Cardiac muscle cell (in vitro differentiated cells and primary cell): Measurements from ENCODE around the gene IFNGR2. TPM values are rescaled to one million over a fixed set of nuclear protein-coding genes. Genes with fewer than 3 reads are reported as not detected.
"Not testable (repeated sequence)": the region's sequence is repeated elsewhere in the genome, so short reads cannot be mapped to it uniquely, and the experiment has no call there.

ENCODE experiments used
- DNase-seq, 2 donors: peaks; one replicate each; pipeline versions ENCODE4 v3.0.0 to v3.0.0-alpha.2; 2010 to 2017; ENCODE audit warnings: low read depth in 1 of 2, low spot score in 1 of 2
- H3K27ac ChIP-seq: fragments of 200-600 bp; sonication (generic); 2 replicates; pipeline ENCODE4 v1.5.1; 2016
- H3K27me3 ChIP-seq: fragments of 200-600 bp; sonication (generic); 2 replicates; pipeline ENCODE4 v1.6.0; 2016; ENCODE audit warnings: control low read depth
- H3K36me3 ChIP-seq: fragments of 200-600 bp; sonication (generic); 2 replicates; pipeline ENCODE4 v1.5.1; 2016; ENCODE audit warnings: control low read depth
- H3K4me1 ChIP-seq: fragments of 200-600 bp; sonication (generic); 2 replicates; pipeline ENCODE4 v1.8.1; 2017; ENCODE audit warnings: low read depth, mild to moderate bottlenecking, mixed run types
- H3K4me3 ChIP-seq: fragments of 200-600 bp; sonication (generic); 2 replicates; pipeline ENCODE4 v1.5.1; 2016; ENCODE audit warnings: mild to moderate bottlenecking
- H3K9me3 ChIP-seq: fragments of 200-600 bp; sonication (generic); 2 replicates; pipeline ENCODE4 v1.5.1; 2017; ENCODE audit warnings: low read depth, mild to moderate bottlenecking, control low read depth
- polyA plus RNA-seq: library from polyadenylated mRNA; unstranded; fragments of >200 nt; fragmentation: Nextera tagmentation; extraction: Ambion mirVana; gene quantifications from 2 replicates; pipeline ENCODE4 v1.2.1, GENCODE V29; 2016
- total RNA-seq: library from RNA; depleted of rRNA; stranded (reverse); fragments of >200 nt; gene quantifications from 2 replicates; pipeline ENCODE4 v1.2.3, GENCODE V29; 2016
- TF ChIP-seq, protein P1 (sequence below): IDR thresholded peaks from 2 replicates; pipeline ENCODE4 v1.5.1; 2012; ENCODE audit warnings: low read depth, mild to moderate bottlenecking, low read length

The IFNGR2 gene
- total and polyA plus RNA-seq, 2 experiments from 2014 or later, result 36.8 to 64.6 TPM

DNA sequence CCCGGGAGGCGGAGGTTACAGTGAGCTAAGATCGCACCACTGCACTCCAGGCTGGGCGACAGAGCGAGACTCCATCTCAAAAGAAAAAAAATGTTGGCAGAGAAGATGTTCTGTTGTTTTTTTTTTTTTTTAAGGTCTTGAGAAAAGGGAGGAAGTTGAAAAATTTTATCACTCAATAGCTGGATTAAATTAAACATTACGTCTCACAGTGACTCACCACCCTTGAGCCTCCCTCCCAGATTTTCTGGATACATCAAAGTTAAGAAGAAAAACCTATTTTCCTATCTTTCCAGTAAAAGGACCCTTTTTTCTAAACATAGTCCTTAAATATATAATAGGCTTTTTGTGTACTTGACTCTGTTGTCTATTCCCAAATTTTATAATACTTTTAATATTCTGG lies 42.9 kb upstream of the IFNGR2 start:
- H3K27ac ChIP-seq, result no peak overlapping the region
- TF ChIP-seq, protein P1, sequence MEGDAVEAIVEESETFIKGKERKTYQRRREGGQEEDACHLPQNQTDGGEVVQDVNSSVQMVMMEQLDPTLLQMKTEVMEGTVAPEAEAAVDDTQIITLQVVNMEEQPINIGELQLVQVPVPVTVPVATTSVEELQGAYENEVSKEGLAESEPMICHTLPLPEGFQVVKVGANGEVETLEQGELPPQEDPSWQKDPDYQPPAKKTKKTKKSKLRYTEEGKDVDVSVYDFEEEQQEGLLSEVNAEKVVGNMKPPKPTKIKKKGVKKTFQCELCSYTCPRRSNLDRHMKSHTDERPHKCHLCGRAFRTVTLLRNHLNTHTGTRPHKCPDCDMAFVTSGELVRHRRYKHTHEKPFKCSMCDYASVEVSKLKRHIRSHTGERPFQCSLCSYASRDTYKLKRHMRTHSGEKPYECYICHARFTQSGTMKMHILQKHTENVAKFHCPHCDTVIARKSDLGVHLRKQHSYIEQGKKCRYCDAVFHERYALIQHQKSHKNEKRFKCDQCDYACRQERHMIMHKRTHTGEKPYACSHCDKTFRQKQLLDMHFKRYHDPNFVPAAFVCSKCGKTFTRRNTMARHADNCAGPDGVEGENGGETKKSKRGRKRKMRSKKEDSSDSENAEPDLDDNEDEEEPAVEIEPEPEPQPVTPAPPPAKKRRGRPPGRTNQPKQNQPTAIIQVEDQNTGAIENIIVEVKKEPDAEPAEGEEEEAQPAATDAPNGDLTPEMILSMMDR, result no peak
- DNase-seq, result peak in 1 of 2 donors; percentile 71
- H3K4me3 ChIP-seq, result no peak overlapping the region
- peaks cover 4% of the 10 kb centered on the region for H3K4me1 ChIP-seq
- H3K27me3 ChIP-seq, result no peaks in the 10 kb centered on the region
- H3K36me3 ChIP-seq, result peaks cover 13% of the 10 kb centered on the region
- H3K9me3 ChIP-seq, result no peaks in the 10 kb centered on the region

DNA sequence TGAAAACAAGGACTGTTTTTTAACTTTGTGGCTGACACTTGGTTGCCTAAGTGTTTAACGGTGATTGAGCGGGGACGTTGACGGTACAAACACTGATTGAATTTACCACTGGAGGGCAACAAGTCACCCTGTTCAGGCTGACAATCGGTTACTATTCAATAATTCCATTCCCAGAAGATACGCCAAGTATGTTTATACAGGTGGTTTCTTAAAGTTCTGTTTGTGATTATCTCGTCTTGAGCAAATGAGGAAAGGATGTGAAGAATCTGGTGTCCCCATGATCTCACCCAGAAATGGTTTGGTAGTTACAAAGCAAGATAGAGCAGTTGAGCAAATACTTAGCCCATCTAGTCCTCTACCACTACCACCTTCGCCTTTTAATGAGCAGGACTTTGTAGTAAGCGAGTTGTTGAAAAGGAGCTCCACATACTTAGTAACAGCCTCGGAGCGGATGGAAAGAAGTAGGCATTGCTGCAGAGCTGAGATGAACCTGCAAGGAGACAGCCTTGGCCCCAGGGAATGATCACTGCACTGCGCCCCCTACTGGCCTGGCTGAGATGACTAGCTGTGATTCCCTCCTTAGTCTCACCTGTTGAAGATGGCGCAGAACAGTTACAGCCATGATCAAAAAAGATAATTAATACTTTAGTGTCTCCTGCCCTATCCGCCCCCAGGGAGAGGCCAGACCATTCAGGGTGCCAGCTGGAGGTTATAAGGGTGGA lies 42.2 kb upstream of the IFNGR2 start:
- peak overlapping the region; percentile 27 for H3K4me3 ChIP-seq
- H3K36me3 ChIP-seq, result peaks cover 6% of the 10 kb centered on the region
- no peak overlapping the region for H3K27ac ChIP-seq
- no peaks in the 10 kb centered on the region for H3K9me3 ChIP-seq
- H3K4me1 ChIP-seq, result peaks cover 4% of the 10 kb centered on the region
- TF ChIP-seq, protein P1, result peak; percentile 93
- H3K27me3 ChIP-seq, result no peaks in the 10 kb centered on the region
- peak; percentile 74 to 75 for DNase-seq

DNA sequence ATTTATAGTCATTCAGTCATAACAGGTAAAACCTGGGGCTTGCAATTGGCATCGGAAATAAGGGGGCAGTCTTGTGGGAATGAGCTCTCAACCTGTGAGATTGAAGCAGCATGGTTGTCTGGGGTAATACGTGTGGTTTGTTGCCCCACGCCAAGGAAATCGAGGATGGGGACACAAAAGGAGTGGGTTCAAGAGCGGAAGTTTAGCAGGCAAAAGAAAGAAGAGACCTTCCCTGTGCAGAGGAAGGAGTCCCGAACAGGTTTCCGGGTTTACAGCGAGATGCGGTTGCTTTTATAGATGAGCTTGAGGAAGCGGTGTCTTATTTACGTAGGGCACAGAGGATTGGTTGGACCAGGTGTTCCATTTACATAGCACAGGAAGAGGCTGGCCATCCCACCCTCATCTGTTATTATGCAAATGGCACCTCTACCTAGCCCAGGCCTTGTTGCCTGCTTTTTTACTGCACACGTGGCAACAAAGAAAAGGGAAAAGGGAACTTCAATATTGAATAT lies 41.1 kb upstream of the IFNGR2 start:
- TF ChIP-seq, protein P1, result no peak
- Histone ChIP-seq H3K27ac (no peak overlapping the region), H3K4me3 (peak overlapping the region; percentile 27), H3K27me3 (no peaks in the 10 kb centered on the region), H3K4me1 (peaks cover 4% of the 10 kb centered on the region), H3K9me3 (no peaks in the 10 kb centered on the region), H3K36me3 (no peaks in the 10 kb centered on the region)
- peak in 1 of 2 donors; percentile 49 for DNase-seq

DNA sequence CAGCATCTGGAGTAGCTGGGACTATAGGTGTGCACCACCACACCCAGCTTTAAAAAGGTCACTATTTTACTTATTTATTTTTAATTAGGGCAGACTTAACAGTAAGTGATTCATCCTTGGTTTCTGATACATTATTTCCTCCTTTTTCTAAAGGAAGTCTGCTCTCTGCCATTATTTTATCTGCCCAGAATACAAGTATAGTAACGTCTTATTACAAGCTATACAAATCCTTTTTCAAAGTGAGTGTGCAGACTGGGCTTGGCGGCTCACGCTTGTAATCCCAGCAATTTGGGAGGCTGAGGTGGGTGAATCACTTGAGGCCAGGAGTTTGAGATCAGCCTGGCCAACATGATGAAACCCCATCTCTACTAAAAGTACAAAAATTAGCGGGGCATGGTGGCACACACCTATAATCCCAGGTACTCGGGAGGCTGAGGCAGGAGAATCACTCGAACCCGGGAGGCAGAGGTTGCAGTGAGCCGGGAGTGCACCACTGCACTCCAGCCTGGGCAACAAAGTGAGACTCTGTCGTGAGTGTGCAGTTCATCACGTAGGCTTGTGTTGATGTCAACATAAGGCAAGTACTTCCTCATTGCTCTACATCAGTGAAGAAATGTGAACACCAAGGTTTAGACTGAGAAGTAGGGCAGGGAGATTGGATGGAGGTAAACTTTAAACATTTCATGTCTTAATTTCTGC lies 39.2 kb upstream of the IFNGR2 start:
- not testable (repeated sequence) for H3K36me3 ChIP-seq, H3K4me1 ChIP-seq, H3K27me3 ChIP-seq, DNase-seq, H3K27ac ChIP-seq, H3K4me3 ChIP-seq, H3K9me3 ChIP-seq

DNA sequence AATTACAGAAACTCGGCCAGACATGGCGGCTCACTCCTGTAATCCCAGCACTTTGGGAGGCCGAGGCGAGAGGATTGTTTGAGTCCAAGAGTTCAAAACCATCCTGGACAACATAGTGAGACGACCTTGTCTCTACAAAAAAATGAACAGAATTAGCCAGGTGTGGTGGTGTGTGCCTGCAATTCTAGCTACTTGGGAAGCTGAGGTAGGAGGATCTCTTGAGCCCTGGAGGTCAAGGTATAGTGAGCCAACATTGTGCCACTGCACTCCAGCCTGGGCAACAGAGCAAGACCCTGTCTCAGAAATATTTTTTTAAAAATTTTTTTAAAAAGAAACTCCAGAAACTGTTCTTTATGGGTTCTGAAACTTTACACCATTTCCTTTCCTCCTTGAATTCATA lies 38.4 kb upstream of the IFNGR2 start:
- peaks cover 4% of the 10 kb centered on the region for H3K4me1 ChIP-seq
- TF ChIP-seq, protein P1, result no peak
- DNase-seq, result no peak
- no peak overlapping the region for H3K4me3 ChIP-seq
- H3K9me3 ChIP-seq, result no peaks in the 10 kb centered on the region
- no peaks in the 10 kb centered on the region for H3K36me3 ChIP-seq
- no peak overlapping the region for H3K27ac ChIP-seq
- H3K27me3 ChIP-seq, result no peaks in the 10 kb centered on the region
